ENCODE measurements around the gene MICALL2. TPM values are rescaled to one million over a fixed set of nuclear protein-coding genes. Genes with fewer than 3 reads are reported as not detected.

Gene MICALL2
- total and polyA plus RNA-seq, 2 donors from 2014 or later = 16.6 to 53.4 TPM

DNA sequence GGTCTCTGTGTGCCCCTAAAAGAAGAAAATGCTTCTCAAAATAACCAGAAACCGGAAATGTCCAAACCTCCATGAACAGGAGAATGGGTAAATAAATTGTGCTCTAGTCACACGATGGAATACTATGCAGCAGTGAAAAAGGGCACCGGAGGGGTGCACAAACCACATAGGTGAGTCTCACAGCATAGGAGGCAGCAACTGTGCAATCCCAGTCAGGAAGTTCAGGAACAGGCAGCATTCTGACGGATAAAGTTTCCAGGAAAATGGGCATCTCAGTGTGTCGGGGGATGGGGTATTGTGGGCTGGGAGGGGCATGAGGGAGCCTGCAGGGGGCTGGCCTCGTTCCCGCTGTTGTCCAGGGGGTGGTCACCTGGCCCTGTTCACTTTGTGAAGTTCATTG, 63.1 kb downstream of the MICALL2 start:
- no peaks in the 10 kb centered on the region for H3K27me3 ChIP-seq (ENCODE audit: control insufficient read depth, insufficient read depth, low read length)
- no peak overlapping the region for H3K9ac ChIP-seq (ENCODE audit: low read length in 3 of 3)
- no peaks in the 10 kb centered on the region for H3K4me1 ChIP-seq (ENCODE audit: control insufficient read depth in 2 of 3, insufficient read depth in 2 of 3, low read depth in 1 of 3, low read length in 3 of 3)
- H3K27ac ChIP-seq (ENCODE audit: low read depth in 2 of 2, low read length in 2 of 2) = no peak overlapping the region
- H3K9me3 ChIP-seq (ENCODE audit: control insufficient read depth in 2 of 3, insufficient read depth in 1 of 3, low read length in 3 of 3) = peaks cover 0 to 11% (median 4%) of the 10 kb centered on the region in 3 donors
- H3K4me3 ChIP-seq (ENCODE audit: low read length in 3 of 3) = no peak overlapping the region
- intact Hi-C loops (cut with DNase I) = no loop called here
- H3K36me3 ChIP-seq (ENCODE audit: control insufficient read depth in 2 of 3, insufficient read depth in 3 of 3, low read length in 3 of 3) = no peaks in the 10 kb centered on the region
- DNase-seq (no peak), FAIRE-seq (no peak)
- TF ChIP-seq, protein P1, sequence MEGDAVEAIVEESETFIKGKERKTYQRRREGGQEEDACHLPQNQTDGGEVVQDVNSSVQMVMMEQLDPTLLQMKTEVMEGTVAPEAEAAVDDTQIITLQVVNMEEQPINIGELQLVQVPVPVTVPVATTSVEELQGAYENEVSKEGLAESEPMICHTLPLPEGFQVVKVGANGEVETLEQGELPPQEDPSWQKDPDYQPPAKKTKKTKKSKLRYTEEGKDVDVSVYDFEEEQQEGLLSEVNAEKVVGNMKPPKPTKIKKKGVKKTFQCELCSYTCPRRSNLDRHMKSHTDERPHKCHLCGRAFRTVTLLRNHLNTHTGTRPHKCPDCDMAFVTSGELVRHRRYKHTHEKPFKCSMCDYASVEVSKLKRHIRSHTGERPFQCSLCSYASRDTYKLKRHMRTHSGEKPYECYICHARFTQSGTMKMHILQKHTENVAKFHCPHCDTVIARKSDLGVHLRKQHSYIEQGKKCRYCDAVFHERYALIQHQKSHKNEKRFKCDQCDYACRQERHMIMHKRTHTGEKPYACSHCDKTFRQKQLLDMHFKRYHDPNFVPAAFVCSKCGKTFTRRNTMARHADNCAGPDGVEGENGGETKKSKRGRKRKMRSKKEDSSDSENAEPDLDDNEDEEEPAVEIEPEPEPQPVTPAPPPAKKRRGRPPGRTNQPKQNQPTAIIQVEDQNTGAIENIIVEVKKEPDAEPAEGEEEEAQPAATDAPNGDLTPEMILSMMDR (IDR thresholded peaks at IDR 0.05; ENCODE audit: borderline replicate concordance, extremely low read depth, insufficient read depth) = no peak

DNA sequence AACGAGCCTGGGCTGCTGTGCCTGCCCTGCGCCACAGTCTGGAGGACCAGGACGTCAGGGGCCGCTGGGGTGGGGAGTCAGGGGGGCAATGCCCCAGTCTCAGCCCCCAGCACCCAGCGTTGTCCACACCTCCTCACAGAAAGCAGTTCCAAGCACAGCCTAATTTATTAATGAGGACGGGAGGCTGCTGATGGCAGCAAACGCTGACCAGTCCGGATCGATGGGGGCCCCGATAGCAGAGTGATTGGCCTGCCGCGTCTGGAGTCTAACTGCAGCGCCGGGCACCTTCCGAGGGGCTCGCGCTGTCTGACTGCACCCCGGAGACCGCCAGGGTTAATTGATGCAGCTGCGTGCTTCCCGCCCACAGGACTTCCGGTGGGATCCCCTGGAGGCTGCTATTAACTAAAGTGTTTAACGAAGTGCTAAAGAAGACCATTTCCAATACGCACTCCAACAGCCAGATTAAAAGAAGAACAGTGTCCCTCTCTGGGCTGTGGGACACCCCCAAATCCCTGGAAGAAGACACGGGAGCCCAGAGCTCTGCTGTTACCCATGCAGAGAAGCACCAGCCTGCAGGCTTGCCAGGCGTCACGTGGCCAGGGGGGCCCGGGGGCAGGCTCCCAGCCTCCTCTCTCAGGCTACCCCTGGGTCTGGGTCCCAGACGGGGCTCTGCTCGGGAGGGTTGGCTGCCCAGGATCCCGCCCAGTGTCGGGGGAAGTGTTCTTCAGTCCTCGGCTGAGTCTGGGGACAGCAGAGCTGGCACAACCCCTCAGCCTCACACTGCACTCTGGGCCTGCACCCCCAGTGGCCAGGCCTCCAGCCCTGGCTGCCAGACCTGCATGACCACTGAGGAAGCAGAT, 63.8 kb downstream of the MICALL2 start:
- Histone ChIP-seq H3K4me3 (ENCODE audit: low read length in 3 of 3) (no peak overlapping the region), H3K27ac (ENCODE audit: low read depth in 2 of 2, low read length in 2 of 2) (no peak overlapping the region), H3K36me3 (ENCODE audit: control insufficient read depth in 2 of 3, insufficient read depth in 3 of 3, low read length in 3 of 3) (no peaks in the 10 kb centered on the region), H3K9ac (ENCODE audit: low read length in 3 of 3) (no peak overlapping the region), H3K4me1 (ENCODE audit: control insufficient read depth in 2 of 3, insufficient read depth in 2 of 3, low read depth in 1 of 3, low read length in 3 of 3) (no peaks in the 10 kb centered on the region), H3K9me3 (ENCODE audit: control insufficient read depth in 2 of 3, insufficient read depth in 1 of 3, low read length in 3 of 3) (peaks cover 0 to 11% (median 5%) of the 10 kb centered on the region in 3 donors), H3K27me3 (ENCODE audit: control insufficient read depth, insufficient read depth, low read length) (no peaks in the 10 kb centered on the region)
- TF ChIP-seq, protein P1 (IDR thresholded peaks at IDR 0.05; ENCODE audit: borderline replicate concordance, extremely low read depth, insufficient read depth) = no peak
- no peak for FAIRE-seq
- DNase-seq = no peak
- intact Hi-C loops (cut with DNase I) = no loop called here

DNA sequence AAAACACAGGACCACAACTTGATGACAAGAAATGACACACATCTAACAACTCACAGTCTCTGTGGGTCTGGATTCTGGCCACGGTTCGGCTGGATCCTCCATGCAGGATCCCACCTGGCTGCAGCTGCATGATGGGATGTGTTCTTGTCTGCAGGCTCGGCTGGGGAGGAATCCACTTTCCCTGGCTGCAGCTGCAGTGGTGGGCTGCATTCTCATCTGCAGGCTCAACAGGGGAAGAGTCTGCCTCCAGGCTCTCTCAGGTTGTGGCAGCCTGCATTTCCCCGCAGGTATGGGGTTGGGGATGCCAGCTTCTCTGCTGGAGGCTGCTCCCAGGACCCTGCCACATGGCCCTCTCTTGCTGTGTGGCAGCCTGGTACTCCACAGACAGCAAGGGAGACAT, 64.9 kb downstream of the MICALL2 start:
- Histone ChIP-seq H3K27me3 (ENCODE audit: control insufficient read depth, insufficient read depth, low read length) (no peaks in the 10 kb centered on the region), H3K4me3 (ENCODE audit: low read length in 3 of 3) (no peak overlapping the region), H3K9ac (ENCODE audit: low read length in 3 of 3) (no peak overlapping the region), H3K9me3 (ENCODE audit: control insufficient read depth in 2 of 3, insufficient read depth in 1 of 3, low read length in 3 of 3) (peaks cover 0 to 11% (median 5%) of the 10 kb centered on the region in 3 donors), H3K27ac (ENCODE audit: low read depth in 2 of 2, low read length in 2 of 2) (no peak overlapping the region), H3K4me1 (ENCODE audit: control insufficient read depth in 2 of 3, insufficient read depth in 2 of 3, low read depth in 1 of 3, low read length in 3 of 3) (no peaks in the 10 kb centered on the region), H3K36me3 (ENCODE audit: control insufficient read depth in 2 of 3, insufficient read depth in 3 of 3, low read length in 3 of 3) (no peaks in the 10 kb centered on the region)
- TF ChIP-seq, protein P1 (IDR thresholded peaks at IDR 0.05; ENCODE audit: borderline replicate concordance, extremely low read depth, insufficient read depth) = no peak
- intact Hi-C loops (cut with DNase I) = no loop called here
- no peak for DNase-seq
- no peak for FAIRE-seq
